ENCODE data around the gene DCBLD1. TPM values are rescaled to one million over a fixed set of nuclear protein-coding genes. Genes with fewer than 3 reads are reported as not detected.

Gene DCBLD1
- total and polyA plus RNA-seq, 2 donors from 2014 or later: 4.1 to 9.6 TPM

- peaks cover 2 to 35% (median 15%) of the 10 kb centered on the region in 3 donors for H3K36me3 ChIP-seq (ENCODE audit: control insufficient read depth in 2 of 3, insufficient read depth in 3 of 3, low read length in 3 of 3)
These were observed 82.2 kb downstream of the DCBLD1 start for GRCh38 chr6:117564681-117565080.

GRCh38 chr6:117568247-117568646 lies 85.8 kb downstream of the DCBLD1 start:
- Histone ChIP-seq H3K4me3 (ENCODE audit: low read length in 3 of 3) (no peak overlapping the region), H3K27ac (ENCODE audit: low read depth in 2 of 2, low read length in 2 of 2) (no peak overlapping the region), H3K9me3 (ENCODE audit: control insufficient read depth in 2 of 3, insufficient read depth in 1 of 3, low read length in 3 of 3) (no peaks in the 10 kb centered on the region), H3K27me3 (ENCODE audit: control insufficient read depth, insufficient read depth, low read length) (no peaks in the 10 kb centered on the region), H3K4me1 (ENCODE audit: control insufficient read depth in 2 of 3, insufficient read depth in 2 of 3, low read depth in 1 of 3, low read length in 3 of 3) (no peaks in the 10 kb centered on the region), H3K36me3 (ENCODE audit: control insufficient read depth in 2 of 3, insufficient read depth in 3 of 3, low read length in 3 of 3) (peaks cover 2 to 27% (median 18%) of the 10 kb centered on the region in 3 donors), H3K9ac (ENCODE audit: low read length in 3 of 3) (no peak overlapping the region)
- intact Hi-C loops (cut with DNase I): no loop called here
- DNase-seq (no peak), FAIRE-seq (no peak)
- no peak for TF ChIP-seq CTCF (IDR thresholded peaks at IDR 0.05; ENCODE audit: borderline replicate concordance, extremely low read depth, insufficient read depth)

More at GRCh38 chr6:117564681-117565080, 82.2 kb downstream of the DCBLD1 start:
- Histone ChIP-seq H3K4me3 (ENCODE audit: low read length in 3 of 3) (no peak overlapping the region), H3K27me3 (ENCODE audit: control insufficient read depth, insufficient read depth, low read length) (no peaks in the 10 kb centered on the region), H3K4me1 (ENCODE audit: control insufficient read depth in 2 of 3, insufficient read depth in 2 of 3, low read depth in 1 of 3, low read length in 3 of 3) (no peaks in the 10 kb centered on the region), H3K27ac (ENCODE audit: low read depth in 2 of 2, low read length in 2 of 2) (no peak overlapping the region), H3K9ac (ENCODE audit: low read length in 3 of 3) (no peak overlapping the region), H3K9me3 (ENCODE audit: control insufficient read depth in 2 of 3, insufficient read depth in 1 of 3, low read length in 3 of 3) (no peaks in the 10 kb centered on the region)
- FAIRE-seq (no peak), DNase-seq (no peak)
- intact Hi-C loops (cut with DNase I): no loop called here
- TF ChIP-seq CTCF (IDR thresholded peaks at IDR 0.05; ENCODE audit: borderline replicate concordance, extremely low read depth, insufficient read depth): no peak

- H3K27ac ChIP-seq (ENCODE audit: low read depth in 2 of 2, low read length in 2 of 2): no peak overlapping the region
- DNase-seq: no peak
- TF ChIP-seq CTCF (IDR thresholded peaks at IDR 0.05; ENCODE audit: borderline replicate concordance, extremely low read depth, insufficient read depth): no peak
- no peak overlapping the region for H3K4me3 ChIP-seq (ENCODE audit: low read length in 3 of 3)
- H3K9me3 ChIP-seq (ENCODE audit: control insufficient read depth in 2 of 3, insufficient read depth in 1 of 3, low read length in 3 of 3): no peaks in the 10 kb centered on the region
- intact Hi-C loops (cut with DNase I): no loop called here
- no peaks in the 10 kb centered on the region for H3K4me1 ChIP-seq (ENCODE audit: control insufficient read depth in 2 of 3, insufficient read depth in 2 of 3, low read depth in 1 of 3, low read length in 3 of 3)
- H3K27me3 ChIP-seq (ENCODE audit: control insufficient read depth, insufficient read depth, low read length): no peaks in the 10 kb centered on the region
- FAIRE-seq: no peak
- H3K36me3 ChIP-seq (ENCODE audit: control insufficient read depth in 2 of 3, insufficient read depth in 3 of 3, low read length in 3 of 3): peaks cover 2 to 27% (median 19%) of the 10 kb centered on the region in 3 donors
- H3K9ac ChIP-seq (ENCODE audit: low read length in 3 of 3): no peak overlapping the region
These were observed 86.4 kb downstream of the DCBLD1 start for GRCh38 chr6:117568831-117569410.

Measured in kidney (tissue), 14 donors.